ENCODE results near the gene CUX1. TPM values are rescaled to one million over a fixed set of nuclear protein-coding genes. Genes with fewer than 3 reads are reported as not detected.

The CUX1 gene
- total and polyA plus RNA-seq, 12 donors = 34.5 to 176 (median 145) TPM

GRCh38 chr7:102291056-102291915 is 473.9 kb downstream of the CUX1 start:
- peaks cover 0 to 2% (median 0%) of the 10 kb centered on the region in 7 donors for H3K27me3 ChIP-seq
- no peak overlapping the region for H3K4me3 ChIP-seq
- no peak overlapping the region for H3K27ac ChIP-seq
- no peak for ATAC-seq
- no peaks in the 10 kb centered on the region for H3K9me3 ChIP-seq
- peaks cover 9 to 25% (median 16%) of the 10 kb centered on the region in 9 donors for H3K4me1 ChIP-seq
- no peak for DNase-seq
- TF ChIP-seq CTCF (IDR thresholded peaks at IDR 0.05) = no peak
- WGBS, 2 donors = 77 to 78% methylated on average over 18 of the region's 18 CpGs
- no peaks in the 10 kb centered on the region for H3K36me3 ChIP-seq
- intact Hi-C loops (cut with DNase I) = no loop called here

- TF ChIP-seq CTCF (IDR thresholded peaks at IDR 0.05) = no peak
- Histone ChIP-seq H3K36me3 (no peaks in the 10 kb centered on the region), H3K9me3 (no peaks in the 10 kb centered on the region), H3K27me3 (peaks cover 0 to 2% (median 0%) of the 10 kb centered on the region in 7 donors), H3K4me3 (no peak overlapping the region), H3K4me1 (peaks cover 9 to 27% (median 15%) of the 10 kb centered on the region in 9 donors), H3K27ac (no peak overlapping the region)
- intact Hi-C loops (cut with DNase I) = no loop called here
- ATAC-seq (no peak), DNase-seq (no peak)
- WGBS, 2 donors = 80 to 83% methylated on average over 2 of the region's 2 CpGs
These were observed 474.5 kb downstream of the CUX1 start for GRCh38 chr7:102291916-102292267.

- intact Hi-C loops (cut with DNase I) = no loop called here
- Histone ChIP-seq H3K27me3 (peaks cover 0 to 2% (median 0%) of the 10 kb centered on the region in 7 donors), H3K27ac (no peak overlapping the region), H3K4me1 (peaks cover under 1 to 15% (median 4%) of the 10 kb centered on the region in 9 donors), H3K36me3 (no peaks in the 10 kb centered on the region), H3K9me3 (no peaks in the 10 kb centered on the region), H3K4me3 (no peak overlapping the region)
- DNase-seq (no peak), ATAC-seq (no peak)
- 25 to 30% methylated on average over 26 to 36 of the region's 36 CpGs for WGBS, 2 donors
- no peak for TF ChIP-seq CTCF (IDR thresholded peaks at IDR 0.05)
These were observed 475.7 kb downstream of the CUX1 start for GRCh38 chr7:102292813-102293798.

- no peak for DNase-seq
- ATAC-seq = no peak
- H3K4me1 ChIP-seq = peaks cover 0 to 10% (median 0%) of the 10 kb centered on the region in 9 donors
- no peaks in the 10 kb centered on the region for H3K36me3 ChIP-seq
- H3K27ac ChIP-seq = no peak overlapping the region
- WGBS, 2 donors = 91 to 92% methylated on average over 3 of the region's 3 CpGs
- intact Hi-C loops (cut with DNase I) = no loop called here
- no peaks in the 10 kb centered on the region for H3K9me3 ChIP-seq
- no peak for TF ChIP-seq CTCF (IDR thresholded peaks at IDR 0.05)
- H3K4me3 ChIP-seq = no peak overlapping the region
- peaks cover 0 to 13% (median 6%) of the 10 kb centered on the region in 7 donors for H3K27me3 ChIP-seq
These were observed 477.2 kb downstream of the CUX1 start for GRCh38 chr7:102294589-102294988.

All from heart right ventricle (tissue), 16 donors.